Measurements from ENCODE around the gene MKI67. TPM values are rescaled to one million over a fixed set of nuclear protein-coding genes. Genes with fewer than 3 reads are reported as not detected.

MKI67 gene
- total RNA-seq, 1 donor, result 2.5 TPM

- Histone ChIP-seq H2AFZ (ENCODE audit: low read length) (no peak overlapping the region), H3K27ac (ENCODE audit: low read depth, low read length) (no peak overlapping the region), H3K79me2 (ENCODE audit: insufficient read depth, low read length) (no peaks in the 10 kb centered on the region), H3K4me2 (ENCODE audit: insufficient read depth, low read length) (peak overlapping the region; percentile 77), H3K4me1 (ENCODE audit: insufficient read depth, low read length) (peaks cover 13% of the 10 kb centered on the region), H4K20me1 (ENCODE audit: insufficient read depth, low read length) (no peaks in the 10 kb centered on the region), H3K9me3 (ENCODE audit: low read depth, low read length) (no peaks in the 10 kb centered on the region), H3K4me3 (ENCODE audit: insufficient read depth, low read length) (no peak overlapping the region), H3K36me3 (ENCODE audit: insufficient read depth, low read length) (peaks cover 3% of the 10 kb centered on the region), H3K27me3 (ENCODE audit: insufficient read depth, low read length) (no peaks in the 10 kb centered on the region)
- DNase-seq (ENCODE audit: insufficient read length, low spot score, missing footprints), result no peak
- TF ChIP-seq, protein P1, sequence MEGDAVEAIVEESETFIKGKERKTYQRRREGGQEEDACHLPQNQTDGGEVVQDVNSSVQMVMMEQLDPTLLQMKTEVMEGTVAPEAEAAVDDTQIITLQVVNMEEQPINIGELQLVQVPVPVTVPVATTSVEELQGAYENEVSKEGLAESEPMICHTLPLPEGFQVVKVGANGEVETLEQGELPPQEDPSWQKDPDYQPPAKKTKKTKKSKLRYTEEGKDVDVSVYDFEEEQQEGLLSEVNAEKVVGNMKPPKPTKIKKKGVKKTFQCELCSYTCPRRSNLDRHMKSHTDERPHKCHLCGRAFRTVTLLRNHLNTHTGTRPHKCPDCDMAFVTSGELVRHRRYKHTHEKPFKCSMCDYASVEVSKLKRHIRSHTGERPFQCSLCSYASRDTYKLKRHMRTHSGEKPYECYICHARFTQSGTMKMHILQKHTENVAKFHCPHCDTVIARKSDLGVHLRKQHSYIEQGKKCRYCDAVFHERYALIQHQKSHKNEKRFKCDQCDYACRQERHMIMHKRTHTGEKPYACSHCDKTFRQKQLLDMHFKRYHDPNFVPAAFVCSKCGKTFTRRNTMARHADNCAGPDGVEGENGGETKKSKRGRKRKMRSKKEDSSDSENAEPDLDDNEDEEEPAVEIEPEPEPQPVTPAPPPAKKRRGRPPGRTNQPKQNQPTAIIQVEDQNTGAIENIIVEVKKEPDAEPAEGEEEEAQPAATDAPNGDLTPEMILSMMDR (IDR thresholded peaks at IDR 0.05; ENCODE audit: extremely low read depth, low read depth, low read length), result no peak
Measured at GRCh38 chr10:128048819-128049210, 77.4 kb downstream of the MKI67 start.

GRCh38 chr10:128047991-128048818 is 78.0 kb downstream of the MKI67 start:
- Histone ChIP-seq H3K36me3 (ENCODE audit: insufficient read depth, low read length) (peaks cover 3% of the 10 kb centered on the region), H3K4me3 (ENCODE audit: insufficient read depth, low read length) (peak overlapping the region; percentile 60), H3K9me3 (ENCODE audit: low read depth, low read length) (no peaks in the 10 kb centered on the region), H2AFZ (ENCODE audit: low read length) (no peak overlapping the region), H3K4me1 (ENCODE audit: insufficient read depth, low read length) (peaks cover 13% of the 10 kb centered on the region), H3K79me2 (ENCODE audit: insufficient read depth, low read length) (no peaks in the 10 kb centered on the region), H3K27ac (ENCODE audit: low read depth, low read length) (peak overlapping the region; percentile 60), H4K20me1 (ENCODE audit: insufficient read depth, low read length) (no peaks in the 10 kb centered on the region), H3K27me3 (ENCODE audit: insufficient read depth, low read length) (no peaks in the 10 kb centered on the region), H3K4me2 (ENCODE audit: insufficient read depth, low read length) (peak overlapping the region; percentile 77)
- TF ChIP-seq, protein P1 (IDR thresholded peaks at IDR 0.05; ENCODE audit: extremely low read depth, low read depth, low read length), result no peak
- DNase-seq (ENCODE audit: insufficient read length, low spot score, missing footprints), result peak; percentile 84

DNA sequence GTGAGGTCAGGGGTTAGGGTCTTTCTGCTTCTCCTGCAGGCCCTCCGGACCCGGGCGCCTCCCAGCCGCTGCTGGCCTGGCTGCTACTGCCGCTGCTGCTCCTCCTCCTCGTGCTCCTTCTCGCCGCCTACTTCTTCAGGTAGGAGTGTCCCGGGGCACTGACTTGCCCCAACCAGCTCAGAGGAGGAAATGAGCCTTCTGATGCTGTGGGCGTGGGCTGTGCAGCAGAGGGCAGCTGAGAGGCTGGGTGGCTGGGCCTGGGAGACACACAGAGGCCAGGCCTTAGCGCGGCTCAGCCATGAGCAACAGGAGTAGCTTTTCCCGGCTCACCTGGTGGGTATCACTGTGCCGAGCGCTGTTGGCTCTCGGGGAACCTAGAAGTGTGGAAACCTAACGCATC is 78.9 kb downstream of the MKI67 start:
- peak overlapping the region; percentile 76 for H2AFZ ChIP-seq (ENCODE audit: low read length)
- no peaks in the 10 kb centered on the region for H3K27me3 ChIP-seq (ENCODE audit: insufficient read depth, low read length)
- peak overlapping the region; percentile 60 for H3K27ac ChIP-seq (ENCODE audit: low read depth, low read length)
- peak overlapping the region; percentile 77 for H3K4me2 ChIP-seq (ENCODE audit: insufficient read depth, low read length)
- H3K4me1 ChIP-seq (ENCODE audit: insufficient read depth, low read length), result peaks cover 13% of the 10 kb centered on the region
- TF ChIP-seq, protein P1 (IDR thresholded peaks at IDR 0.05; ENCODE audit: extremely low read depth, low read depth, low read length), result no peak
- H4K20me1 ChIP-seq (ENCODE audit: insufficient read depth, low read length), result no peaks in the 10 kb centered on the region
- H3K36me3 ChIP-seq (ENCODE audit: insufficient read depth, low read length), result peaks cover 3% of the 10 kb centered on the region
- peak overlapping the region; percentile 60 for H3K4me3 ChIP-seq (ENCODE audit: insufficient read depth, low read length)
- no peaks in the 10 kb centered on the region for H3K79me2 ChIP-seq (ENCODE audit: insufficient read depth, low read length)
- no peaks in the 10 kb centered on the region for H3K9me3 ChIP-seq (ENCODE audit: low read depth, low read length)
- DNase-seq (ENCODE audit: insufficient read length, low spot score, missing footprints), result peak; percentile 96

DNA sequence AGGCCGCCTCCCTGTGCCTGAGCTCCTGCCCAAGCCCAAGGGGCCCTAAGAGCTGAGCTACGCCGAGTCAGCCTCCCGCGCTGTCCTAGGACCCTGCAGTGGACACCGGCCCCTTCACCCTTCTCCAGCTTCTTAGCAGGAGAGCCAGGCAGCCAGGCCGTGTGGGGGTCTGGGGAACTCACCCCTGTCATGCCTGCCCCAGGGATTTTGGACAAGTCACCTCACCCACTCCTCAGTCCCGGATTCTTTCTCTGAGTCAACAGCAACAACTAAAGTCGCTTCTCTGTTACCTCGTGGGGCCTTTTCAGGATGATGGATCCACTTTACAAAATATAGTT is 79.3 kb downstream of the MKI67 start:
- TF ChIP-seq, protein P1 (IDR thresholded peaks at IDR 0.05; ENCODE audit: extremely low read depth, low read depth, low read length), result no peak

More for the DNA sequence above, 79.3 kb downstream of the MKI67 start:
- Histone ChIP-seq H3K4me2 (ENCODE audit: insufficient read depth, low read length) (no peak overlapping the region), H3K9me3 (ENCODE audit: low read depth, low read length) (no peaks in the 10 kb centered on the region), H2AFZ (ENCODE audit: low read length) (peak overlapping the region; percentile 59), H3K4me3 (ENCODE audit: insufficient read depth, low read length) (peak overlapping the region; percentile 60), H3K27me3 (ENCODE audit: insufficient read depth, low read length) (no peaks in the 10 kb centered on the region), H3K36me3 (ENCODE audit: insufficient read depth, low read length) (peaks cover 3% of the 10 kb centered on the region), H3K27ac (ENCODE audit: low read depth, low read length) (peak overlapping the region; percentile 60), H4K20me1 (ENCODE audit: insufficient read depth, low read length) (no peaks in the 10 kb centered on the region), H3K79me2 (ENCODE audit: insufficient read depth, low read length) (no peaks in the 10 kb centered on the region), H3K4me1 (ENCODE audit: insufficient read depth, low read length) (peaks cover 13% of the 10 kb centered on the region)
- DNase-seq (ENCODE audit: insufficient read length, low spot score, missing footprints), result no peak

Measured in osteoblast (primary cell).